HepG2 (cell line): Measurements from ENCODE around the gene ARMH3.

ENCODE experiments used
- ELF1 ChIP-seq: sonication (generic); formaldehyde crosslinking; IDR thresholded peaks from 2 replicates; pipeline ENCODE4 v1.4.0; 2020; ENCODE audit warnings: missing genetic modification reagents
- TBP ChIP-seq: sonication (generic); formaldehyde crosslinking; IDR thresholded peaks from 2 replicates; pipeline ENCODE4 v1.5.0; 2020; ENCODE audit warnings: missing genetic modification reagents
- TF ChIP-seq, protein P1 (sequence below): sonication (generic); formaldehyde crosslinking; IDR thresholded peaks from 2 replicates; pipeline ENCODE4 v1.4.0; 2020; ENCODE audit warnings: missing genetic modification reagents
- TF ChIP-seq, protein P2 (sequence below), 2 experiments: sonication (generic) in 1 of 2; formaldehyde crosslinking in 1 of 2; IDR thresholded peaks; 2 replicates each; pipeline versions ENCODE4 v1.5.1 to v1.6.1; 2011 to 2020; ENCODE audit warnings: borderline replicate concordance in 1 of 2, low read depth in 1 of 2, low read length in 1 of 2, mild to moderate bottlenecking in 1 of 2, missing genetic modification reagents in 1 of 2, moderate library complexity in 1 of 2

DNA sequence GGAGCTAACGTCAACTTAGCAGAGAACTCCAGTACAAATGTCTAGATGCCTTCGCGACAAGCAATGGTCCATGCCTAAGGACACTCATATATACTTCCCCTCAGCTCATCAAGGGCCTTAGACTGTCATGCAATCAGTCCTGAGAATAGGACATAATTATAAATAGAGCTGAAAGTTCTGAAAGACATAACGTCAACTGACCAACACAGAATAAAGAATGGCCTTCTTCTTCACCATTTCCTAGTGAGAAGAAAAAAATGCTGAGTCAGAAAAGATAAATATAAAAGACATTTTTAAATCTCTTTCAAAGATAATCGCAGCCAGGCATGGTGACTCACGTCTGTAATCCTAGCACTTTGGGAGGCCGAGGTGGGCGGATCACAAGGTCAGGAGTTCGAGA, 83.2 kb downstream of the ARMH3 start:
- TF ChIP-seq, protein P1, sequence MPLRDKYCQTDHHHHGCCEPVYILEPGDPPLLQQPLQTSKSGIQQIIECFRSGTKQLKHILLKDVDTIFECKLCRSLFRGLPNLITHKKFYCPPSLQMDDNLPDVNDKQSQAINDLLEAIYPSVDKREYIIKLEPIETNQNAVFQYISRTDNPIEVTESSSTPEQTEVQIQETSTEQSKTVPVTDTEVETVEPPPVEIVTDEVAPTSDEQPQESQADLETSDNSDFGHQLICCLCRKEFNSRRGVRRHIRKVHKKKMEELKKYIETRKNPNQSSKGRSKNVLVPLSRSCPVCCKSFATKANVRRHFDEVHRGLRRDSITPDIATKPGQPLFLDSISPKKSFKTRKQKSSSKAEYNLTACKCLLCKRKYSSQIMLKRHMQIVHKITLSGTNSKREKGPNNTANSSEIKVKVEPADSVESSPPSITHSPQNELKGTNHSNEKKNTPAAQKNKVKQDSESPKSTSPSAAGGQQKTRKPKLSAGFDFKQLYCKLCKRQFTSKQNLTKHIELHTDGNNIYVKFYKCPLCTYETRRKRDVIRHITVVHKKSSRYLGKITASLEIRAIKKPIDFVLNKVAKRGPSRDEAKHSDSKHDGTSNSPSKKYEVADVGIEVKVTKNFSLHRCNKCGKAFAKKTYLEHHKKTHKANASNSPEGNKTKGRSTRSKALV (CRISPR knock-in tag): no peak
- TF ChIP-seq ELF1 (CRISPR knock-in tag) (no peak), TBP (CRISPR knock-in tag) (no peak)
- TF ChIP-seq, protein P2, sequence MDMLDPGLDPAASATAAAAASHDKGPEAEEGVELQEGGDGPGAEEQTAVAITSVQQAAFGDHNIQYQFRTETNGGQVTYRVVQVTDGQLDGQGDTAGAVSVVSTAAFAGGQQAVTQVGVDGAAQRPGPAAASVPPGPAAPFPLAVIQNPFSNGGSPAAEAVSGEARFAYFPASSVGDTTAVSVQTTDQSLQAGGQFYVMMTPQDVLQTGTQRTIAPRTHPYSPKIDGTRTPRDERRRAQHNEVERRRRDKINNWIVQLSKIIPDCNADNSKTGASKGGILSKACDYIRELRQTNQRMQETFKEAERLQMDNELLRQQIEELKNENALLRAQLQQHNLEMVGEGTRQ (IDR thresholded peaks at IDR 0.05; ENCODE audit: low read depth, low read length): no peak
- TF ChIP-seq, protein P2 (CRISPR knock-in tag; IDR thresholded peaks at IDR 0.05; ENCODE audit: borderline replicate concordance): no peak
